Liver (tissue), 9 donors: ENCODE measurements around the gene KIRREL3. TPM values are rescaled to one million over a fixed set of nuclear protein-coding genes. Genes with fewer than 3 reads are reported as not detected.

Experiments used
- DNase-seq: peaks from one replicate; pipeline ENCODE4 v3.0.0-alpha.2; 2017; ENCODE audit warnings: low spot score
- H3K27ac ChIP-seq, 2 donors: one replicate each; pipeline ENCODE4 v1.7.0; 2013; ENCODE audit warnings: inconsistent platforms in 2 of 2, low read length in 2 of 2, control low read depth in 1 of 2, low read depth in 1 of 2, mild to moderate bottlenecking in 1 of 2
- H3K27me3 ChIP-seq, 4 donors: one replicate each; pipeline versions ENCODE4 v1.6.1 to v1.7.0; 2013; ENCODE audit warnings: low read length in 3 of 4, inconsistent platforms in 1 of 4, mild to moderate bottlenecking in 1 of 4, moderate library complexity in 1 of 4; ENCODE audit not compliant: control insufficient read depth in 4 of 4, insufficient read depth in 4 of 4
- H3K36me3 ChIP-seq, 4 donors: one replicate each; pipeline versions ENCODE4 v1.6.1 to v1.7.0; 2013; ENCODE audit warnings: low read length in 3 of 4, mild to moderate bottlenecking in 3 of 4, low read depth in 1 of 4, moderate library complexity in 1 of 4; ENCODE audit not compliant: control insufficient read depth in 4 of 4, insufficient read depth in 3 of 4
- H3K4me1 ChIP-seq, 4 donors: one replicate each; pipeline versions ENCODE4 v1.6.1 to v1.7.0; 2013; ENCODE audit warnings: low read length in 3 of 4, mild to moderate bottlenecking in 3 of 4, moderate library complexity in 1 of 4; ENCODE audit not compliant: control insufficient read depth in 4 of 4, insufficient read depth in 4 of 4
- H3K4me3 ChIP-seq, 3 donors: one replicate each; pipeline versions ENCODE4 v1.6.1 to v1.7.0; 2013; ENCODE audit warnings: low read length in 3 of 3, control low read depth in 1 of 3, low read depth in 1 of 3, mild to moderate bottlenecking in 1 of 3
- H3K9ac ChIP-seq, 2 donors: one replicate each; pipeline ENCODE4 v1.7.0; 2013; ENCODE audit warnings: low read length in 2 of 2, mild to moderate bottlenecking in 2 of 2, moderate library complexity in 2 of 2, control low read depth in 1 of 2, low read depth in 1 of 2
- H3K9me3 ChIP-seq, 4 donors: one replicate each; pipeline versions ENCODE4 v1.6.1 to v1.7.0; 2013; ENCODE audit warnings: low read length in 3 of 4; ENCODE audit not compliant: control insufficient read depth in 4 of 4
- EGR1 ChIP-seq, 2 donors: IDR thresholded peaks; 2 replicates each; pipeline ENCODE4 v1.6.1; 2016 to 2018; ENCODE audit warnings: antibody characterized with exemption in 2 of 2, low read depth in 2 of 2
- FOXA1 ChIP-seq: IDR thresholded peaks from 2 replicates; pipeline ENCODE4 v1.6.1; 2016; ENCODE audit warnings: antibody characterized with exemption
- GABPA ChIP-seq, 2 donors: IDR thresholded peaks in 1 of 2; conservative IDR thresholded peaks in 1 of 2; 2 replicates each; pipeline ENCODE4 v1.6.1; 2016; ENCODE audit warnings: antibody characterized with exemption in 2 of 2, mild to moderate bottlenecking in 1 of 2, moderate library complexity in 1 of 2
- HNF4A ChIP-seq, 2 donors: conservative IDR thresholded peaks; 2 replicates each; pipeline ENCODE4 v1.6.1; 2016; ENCODE audit warnings: antibody characterized with exemption in 2 of 2, mild to moderate bottlenecking in 2 of 2
- HNF4G ChIP-seq: IDR thresholded peaks from 2 replicates; pipeline ENCODE4 v1.6.1; 2016; ENCODE audit warnings: antibody characterized with exemption
- JUND ChIP-seq, 2 donors: IDR thresholded peaks; 2 replicates each; pipeline ENCODE4 v1.6.1; 2016; ENCODE audit warnings: antibody characterized with exemption in 2 of 2
- NR2F2 ChIP-seq: IDR thresholded peaks from 2 replicates; pipeline ENCODE4 v1.6.1; 2016; ENCODE audit warnings: antibody characterized with exemption
- RXRA ChIP-seq, 2 donors: IDR thresholded peaks; 2 replicates each; pipeline ENCODE4 v1.6.1; 2017 to 2018; ENCODE audit warnings: antibody characterized with exemption in 2 of 2, mild to moderate bottlenecking in 1 of 2
- SP1 ChIP-seq: IDR thresholded peaks from 2 replicates; pipeline ENCODE4 v1.6.1; 2018; ENCODE audit warnings: antibody characterized with exemption, mild to moderate bottlenecking
- TAF1 ChIP-seq: conservative IDR thresholded peaks from 2 replicates; pipeline ENCODE4 v1.6.1; 2016; ENCODE audit warnings: antibody characterized with exemption, mild to moderate bottlenecking
- YY1 ChIP-seq: IDR thresholded peaks from 2 replicates; pipeline ENCODE4 v1.6.1; 2016; ENCODE audit warnings: antibody characterized with exemption, mild to moderate bottlenecking
- WGBS: extraction: QIAGEN DNeasy Blood & Tissue Kit; methylation state at CpG from one replicate; pipeline ENCODE4 v1.1.7; 2013; 5-methylcytosine and 5-hydroxymethylcytosine counted together
- polyA plus RNA-seq, 2 donors: library from polyadenylated mRNA; stranded (reverse) in 1 of 2; unstranded in 1 of 2; fragments of 200-250 nt in 1 of 2; fragments of >200 nt in 1 of 2; fragmentation: Nextera tagmentation in 1 of 2; extraction: Ambion mirVana in 1 of 2; gene quantifications; one replicate each; pipeline versions ENCODE4 v1.2.1 to v1.2.3, GENCODE V29; 2013 to 2015
- total RNA-seq, 2 donors: library from RNA; depleted of rRNA; stranded (reverse); fragments of >200 nt; gene quantifications; one replicate each; pipeline ENCODE4 v1.2.3, GENCODE V29; 2014
- TF ChIP-seq, protein P1 (sequence below): IDR thresholded peaks from 2 replicates; pipeline ENCODE4 v1.6.1; 2016; ENCODE audit warnings: antibody characterized with exemption
- TF ChIP-seq, protein P2 (sequence below): IDR thresholded peaks from 2 replicates; pipeline ENCODE4 v1.6.1; 2016; ENCODE audit warnings: antibody characterized with exemption, mild to moderate bottlenecking
- TF ChIP-seq, protein P3 (sequence below): IDR thresholded peaks from 2 replicates; pipeline ENCODE4 v1.6.1; 2016; ENCODE audit warnings: antibody characterized with exemption
- TF ChIP-seq, protein P4 (sequence below): fragments of 150-350 bp; IDR thresholded peaks from 2 replicates; pipeline ENCODE4 v1.5.1; 2017; ENCODE audit warnings: improper control_type of control experiment, low read depth, low read length; ENCODE audit not compliant: missing input control
- TF ChIP-seq, protein P5 (sequence below): IDR thresholded peaks from 2 replicates; pipeline ENCODE4 v1.6.1; 2016; ENCODE audit warnings: antibody characterized with exemption
- donor health status: healthy.
- donor health status: healthy.
- donor health status: healthy.
- donor health status: healthy.
- donor health status: healthy.

Gene KIRREL3
- total and polyA plus RNA-seq, 4 donors, result 0.03 to 0.29 (median 0.08) TPM; not detected in 1

DNA sequence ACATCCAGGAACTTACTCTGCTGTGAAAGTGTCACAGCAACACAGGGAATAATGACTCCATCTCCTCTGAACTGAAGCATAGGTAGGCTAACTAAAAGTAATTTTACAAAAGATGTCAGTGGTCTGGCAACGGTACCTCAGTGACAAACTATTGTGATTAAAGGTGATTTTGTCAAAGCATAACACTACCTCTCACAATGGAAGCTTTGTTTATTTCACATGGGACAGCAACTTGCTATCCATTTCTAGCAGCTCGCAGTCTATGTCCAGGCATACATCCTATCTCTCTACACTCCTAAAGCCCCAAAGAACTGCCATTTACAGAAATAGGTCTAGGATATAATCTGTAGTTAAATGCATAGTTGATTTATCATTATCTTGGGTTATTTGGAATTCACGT is 163.0 kb downstream of the KIRREL3 start:
- Histone ChIP-seq H3K27me3 (peaks cover 0 to 3% (median 0%) of the 10 kb centered on the region in 4 donors), H3K9ac (no peak overlapping the region), H3K9me3 (peaks cover 0 to 2% (median 0%) of the 10 kb centered on the region in 4 donors), H3K27ac (no peak overlapping the region), H3K4me3 (no peak overlapping the region), H3K4me1 (no peaks in the 10 kb centered on the region), H3K36me3 (no peaks in the 10 kb centered on the region)
- DNase-seq, result no peak
- TF ChIP-seq, protein P1, sequence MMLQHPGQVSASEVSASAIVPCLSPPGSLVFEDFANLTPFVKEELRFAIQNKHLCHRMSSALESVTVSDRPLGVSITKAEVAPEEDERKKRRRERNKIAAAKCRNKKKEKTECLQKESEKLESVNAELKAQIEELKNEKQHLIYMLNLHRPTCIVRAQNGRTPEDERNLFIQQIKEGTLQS, result no peak
- no peak for TF ChIP-seq NR2F2
- TF ChIP-seq, protein P2, sequence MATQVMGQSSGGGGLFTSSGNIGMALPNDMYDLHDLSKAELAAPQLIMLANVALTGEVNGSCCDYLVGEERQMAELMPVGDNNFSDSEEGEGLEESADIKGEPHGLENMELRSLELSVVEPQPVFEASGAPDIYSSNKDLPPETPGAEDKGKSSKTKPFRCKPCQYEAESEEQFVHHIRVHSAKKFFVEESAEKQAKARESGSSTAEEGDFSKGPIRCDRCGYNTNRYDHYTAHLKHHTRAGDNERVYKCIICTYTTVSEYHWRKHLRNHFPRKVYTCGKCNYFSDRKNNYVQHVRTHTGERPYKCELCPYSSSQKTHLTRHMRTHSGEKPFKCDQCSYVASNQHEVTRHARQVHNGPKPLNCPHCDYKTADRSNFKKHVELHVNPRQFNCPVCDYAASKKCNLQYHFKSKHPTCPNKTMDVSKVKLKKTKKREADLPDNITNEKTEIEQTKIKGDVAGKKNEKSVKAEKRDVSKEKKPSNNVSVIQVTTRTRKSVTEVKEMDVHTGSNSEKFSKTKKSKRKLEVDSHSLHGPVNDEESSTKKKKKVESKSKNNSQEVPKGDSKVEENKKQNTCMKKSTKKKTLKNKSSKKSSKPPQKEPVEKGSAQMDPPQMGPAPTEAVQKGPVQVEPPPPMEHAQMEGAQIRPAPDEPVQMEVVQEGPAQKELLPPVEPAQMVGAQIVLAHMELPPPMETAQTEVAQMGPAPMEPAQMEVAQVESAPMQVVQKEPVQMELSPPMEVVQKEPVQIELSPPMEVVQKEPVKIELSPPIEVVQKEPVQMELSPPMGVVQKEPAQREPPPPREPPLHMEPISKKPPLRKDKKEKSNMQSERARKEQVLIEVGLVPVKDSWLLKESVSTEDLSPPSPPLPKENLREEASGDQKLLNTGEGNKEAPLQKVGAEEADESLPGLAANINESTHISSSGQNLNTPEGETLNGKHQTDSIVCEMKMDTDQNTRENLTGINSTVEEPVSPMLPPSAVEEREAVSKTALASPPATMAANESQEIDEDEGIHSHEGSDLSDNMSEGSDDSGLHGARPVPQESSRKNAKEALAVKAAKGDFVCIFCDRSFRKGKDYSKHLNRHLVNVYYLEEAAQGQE, result no peak
- no peak for TF ChIP-seq HNF4G
- TF ChIP-seq RXRA (IDR thresholded peaks at IDR 0.05), result no peak
- no peak for TF ChIP-seq JUND (IDR thresholded peaks at IDR 0.05)
- TF ChIP-seq YY1, result no peak
- no peak for TF ChIP-seq FOXA1
- no peak for TF ChIP-seq SP1
- TF ChIP-seq EGR1 (IDR thresholded peaks at IDR 0.05; ENCODE audit: low read depth in 2 of 2), result no peak
- no peak for TF ChIP-seq GABPA (IDR thresholded peaks at IDR 0.05 in 1 of 2, conservative IDR thresholded peaks at IDR 0.05 in 1 of 2)
- TF ChIP-seq, protein P3, sequence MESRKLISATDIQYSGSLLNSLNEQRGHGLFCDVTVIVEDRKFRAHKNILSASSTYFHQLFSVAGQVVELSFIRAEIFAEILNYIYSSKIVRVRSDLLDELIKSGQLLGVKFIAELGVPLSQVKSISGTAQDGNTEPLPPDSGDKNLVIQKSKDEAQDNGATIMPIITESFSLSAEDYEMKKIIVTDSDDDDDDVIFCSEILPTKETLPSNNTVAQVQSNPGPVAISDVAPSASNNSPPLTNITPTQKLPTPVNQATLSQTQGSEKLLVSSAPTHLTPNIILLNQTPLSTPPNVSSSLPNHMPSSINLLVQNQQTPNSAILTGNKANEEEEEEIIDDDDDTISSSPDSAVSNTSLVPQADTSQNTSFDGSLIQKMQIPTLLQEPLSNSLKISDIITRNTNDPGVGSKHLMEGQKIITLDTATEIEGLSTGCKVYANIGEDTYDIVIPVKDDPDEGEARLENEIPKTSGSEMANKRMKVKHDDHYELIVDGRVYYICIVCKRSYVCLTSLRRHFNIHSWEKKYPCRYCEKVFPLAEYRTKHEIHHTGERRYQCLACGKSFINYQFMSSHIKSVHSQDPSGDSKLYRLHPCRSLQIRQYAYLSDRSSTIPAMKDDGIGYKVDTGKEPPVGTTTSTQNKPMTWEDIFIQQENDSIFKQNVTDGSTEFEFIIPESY, result no peak
- no peak for TF ChIP-seq HNF4A (conservative IDR thresholded peaks at IDR 0.05)
- TF ChIP-seq, protein P4, sequence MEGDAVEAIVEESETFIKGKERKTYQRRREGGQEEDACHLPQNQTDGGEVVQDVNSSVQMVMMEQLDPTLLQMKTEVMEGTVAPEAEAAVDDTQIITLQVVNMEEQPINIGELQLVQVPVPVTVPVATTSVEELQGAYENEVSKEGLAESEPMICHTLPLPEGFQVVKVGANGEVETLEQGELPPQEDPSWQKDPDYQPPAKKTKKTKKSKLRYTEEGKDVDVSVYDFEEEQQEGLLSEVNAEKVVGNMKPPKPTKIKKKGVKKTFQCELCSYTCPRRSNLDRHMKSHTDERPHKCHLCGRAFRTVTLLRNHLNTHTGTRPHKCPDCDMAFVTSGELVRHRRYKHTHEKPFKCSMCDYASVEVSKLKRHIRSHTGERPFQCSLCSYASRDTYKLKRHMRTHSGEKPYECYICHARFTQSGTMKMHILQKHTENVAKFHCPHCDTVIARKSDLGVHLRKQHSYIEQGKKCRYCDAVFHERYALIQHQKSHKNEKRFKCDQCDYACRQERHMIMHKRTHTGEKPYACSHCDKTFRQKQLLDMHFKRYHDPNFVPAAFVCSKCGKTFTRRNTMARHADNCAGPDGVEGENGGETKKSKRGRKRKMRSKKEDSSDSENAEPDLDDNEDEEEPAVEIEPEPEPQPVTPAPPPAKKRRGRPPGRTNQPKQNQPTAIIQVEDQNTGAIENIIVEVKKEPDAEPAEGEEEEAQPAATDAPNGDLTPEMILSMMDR, result no peak
- TF ChIP-seq, protein P5, sequence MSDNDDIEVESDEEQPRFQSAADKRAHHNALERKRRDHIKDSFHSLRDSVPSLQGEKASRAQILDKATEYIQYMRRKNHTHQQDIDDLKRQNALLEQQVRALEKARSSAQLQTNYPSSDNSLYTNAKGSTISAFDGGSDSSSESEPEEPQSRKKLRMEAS, result no peak
- no peak for TF ChIP-seq TAF1
- WGBS, result 80% methylated on average over 3 of the region's 3 CpGs

DNA sequence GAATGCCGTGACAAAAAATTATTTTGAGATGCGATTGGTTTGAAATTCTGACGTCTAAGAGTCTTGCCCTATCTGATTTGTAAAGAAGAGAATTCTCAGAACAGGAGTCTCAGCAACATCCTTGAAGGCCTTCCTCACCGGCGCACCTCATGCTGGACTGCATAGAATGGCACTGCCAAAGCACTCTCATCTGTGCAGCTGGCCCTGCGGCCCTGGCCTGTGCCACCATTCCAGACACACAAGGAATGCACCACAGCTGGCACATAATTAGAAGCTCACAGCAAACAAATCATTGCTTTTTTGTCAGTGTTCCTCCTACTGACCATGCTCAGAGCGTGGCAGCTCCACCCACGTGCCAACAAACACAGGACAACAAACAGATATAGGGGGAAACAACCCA is 166.0 kb downstream of the KIRREL3 start:
- Histone ChIP-seq H3K9me3 (peaks cover 0 to 2% (median 0%) of the 10 kb centered on the region in 4 donors), H3K36me3 (no peaks in the 10 kb centered on the region), H3K27me3 (peaks cover 0 to 3% (median 0%) of the 10 kb centered on the region in 4 donors), H3K9ac (no peak overlapping the region), H3K27ac (no peak overlapping the region), H3K4me1 (no peaks in the 10 kb centered on the region), H3K4me3 (no peak overlapping the region)
- DNase-seq, result no peak
- no peak for TF ChIP-seq JUND (IDR thresholded peaks at IDR 0.05)
- WGBS, result 89% methylated on average over 8 of the region's 8 CpGs
